ENCODE measurements around the gene VDR. TPM values are rescaled to one million over a fixed set of nuclear protein-coding genes. Genes with fewer than 3 reads are reported as not detected.

VDR gene
- total RNA-seq, 4 donors from 2014 or later: 75.1 to 193 (median 156) TPM

GRCh38 chr12:47876440-47876960 lies 28.3 kb downstream of the VDR start:
- TF ChIP-seq POLR2A (IDR thresholded peaks at IDR 0.05) (no peak), CTCF (IDR thresholded peaks at IDR 0.05) (no peak)
- Histone ChIP-seq H3K36me3 (peaks cover 0 to 49% (median 0%) of the 10 kb centered on the region in 3 donors), H3K9me3 (no peaks in the 10 kb centered on the region), H3K27ac (peak overlapping the region in 1 of 4 donors; percentile 7), H3K27me3 (no peaks in the 10 kb centered on the region), H3K4me1 (peaks cover 0 to 11% (median 0%) of the 10 kb centered on the region in 4 donors), H3K4me3 (no peak overlapping the region)
- DNase-seq: no peak

- no peaks in the 10 kb centered on the region for H3K9me3 ChIP-seq
- no peak for DNase-seq
- H3K36me3 ChIP-seq: peaks cover 0 to 49% (median 0%) of the 10 kb centered on the region in 3 donors
- H3K4me3 ChIP-seq: no peak overlapping the region
- peaks cover 0 to 5% (median 0%) of the 10 kb centered on the region in 4 donors for H3K4me1 ChIP-seq
- H3K27ac ChIP-seq: peak overlapping the region in 1 of 4 donors; percentile 7
- TF ChIP-seq POLR2A (IDR thresholded peaks at IDR 0.05) (no peak), CTCF (IDR thresholded peaks at IDR 0.05) (no peak)
- H3K27me3 ChIP-seq: no peaks in the 10 kb centered on the region
Measured at GRCh38 chr12:47875746-47876439, 28.9 kb downstream of the VDR start.

GRCh38 chr12:47874316-47874715 lies 30.5 kb downstream of the VDR start:
- Histone ChIP-seq H3K27me3 (no peaks in the 10 kb centered on the region), H3K4me1 (peaks cover 0 to 11% (median 0%) of the 10 kb centered on the region in 4 donors), H3K9me3 (no peaks in the 10 kb centered on the region), H3K4me3 (no peak overlapping the region), H3K27ac (peak overlapping the region in 2 of 4 donors; percentile 10 to 38), H3K36me3 (peaks cover 0 to 46% (median 0%) of the 10 kb centered on the region in 3 donors)
- peak in 1 of 3 donors; percentile 73 for DNase-seq
- TF ChIP-seq CTCF (IDR thresholded peaks at IDR 0.05) (no peak), POLR2A (IDR thresholded peaks at IDR 0.05) (no peak)

GRCh38 chr12:47870175-47870781 lies 34.5 kb downstream of the VDR start:
- no peaks in the 10 kb centered on the region for H3K27me3 ChIP-seq
- TF ChIP-seq CTCF (IDR thresholded peaks at IDR 0.05) (peak in 5 of 6 experiments; percentile 16 to 47 (median 39)), POLR2A (IDR thresholded peaks at IDR 0.05) (no peak)
- H3K36me3 ChIP-seq: peaks cover 0 to 24% (median 0%) of the 10 kb centered on the region in 3 donors
- H3K9me3 ChIP-seq: no peaks in the 10 kb centered on the region
- peaks cover 0 to 12% (median 3%) of the 10 kb centered on the region in 4 donors for H3K4me1 ChIP-seq
- DNase-seq: peak; percentile 24 to 71 (median 53)
- H3K27ac ChIP-seq: peak overlapping the region in 2 of 4 donors; percentile 2 to 31
- H3K4me3 ChIP-seq: no peak overlapping the region

GRCh38 chr12:47868552-47869031 lies 36.2 kb downstream of the VDR start:
- Histone ChIP-seq H3K36me3 (peaks cover 0 to 41% (median 0%) of the 10 kb centered on the region in 3 donors), H3K4me1 (peaks cover 0 to 12% (median 3%) of the 10 kb centered on the region in 4 donors), H3K4me3 (no peak overlapping the region), H3K27ac (no peak overlapping the region), H3K9me3 (no peaks in the 10 kb centered on the region), H3K27me3 (no peaks in the 10 kb centered on the region)
- no peak for DNase-seq
- TF ChIP-seq POLR2A (IDR thresholded peaks at IDR 0.05): no peak
- TF ChIP-seq CTCF (IDR thresholded peaks at IDR 0.05): no peak
